Neural progenitor cell (in vitro differentiated cells): Measurements from ENCODE around the gene TDRKH. TPM values are rescaled to one million over a fixed set of nuclear protein-coding genes. Genes with fewer than 3 reads are reported as not detected.

ENCODE experiments used
- DNase-seq: peaks from one replicate; pipeline ENCODE4 v3.0.0-alpha.2; 2016; ENCODE audit warnings: low spot score
- H2AFZ ChIP-seq: fragments of 200-600 bp; sonication (generic); replicated peaks from 2 replicates; pipeline ENCODE4 v1.6.1; 2016; ENCODE audit warnings: antibody characterized with exemption
- H3F3A ChIP-seq: fragments of 200-600 bp; sonication (generic); 2 replicates; pipeline ENCODE4 v1.6.1; 2016; ENCODE audit warnings: antibody characterized with exemption, low read depth
- H3K27ac ChIP-seq: fragments of 200-600 bp; sonication (generic); 2 replicates; pipeline ENCODE4 v1.5.1; 2016; ENCODE audit warnings: mild to moderate bottlenecking
- H3K27me3 ChIP-seq: fragments of 200-600 bp; sonication (generic); 2 replicates; pipeline ENCODE4 v1.6.1; 2016; ENCODE audit warnings: mild to moderate bottlenecking, moderate library complexity
- H3K36me3 ChIP-seq: fragments of 200-600 bp; sonication (generic); 2 replicates; pipeline ENCODE4 v1.5.1; 2016
- H3K4me1 ChIP-seq: fragments of 200-600 bp; sonication (generic); 2 replicates; pipeline ENCODE4 v1.6.1; 2016; ENCODE audit warnings: mixed run types
- H3K4me2 ChIP-seq: fragments of 200-600 bp; sonication (generic); 2 replicates; pipeline ENCODE4 v1.6.1; 2016
- H3K4me3 ChIP-seq: fragments of 200-600 bp; sonication (generic); 2 replicates; pipeline ENCODE4 v1.5.1; 2016
- H3K79me2 ChIP-seq: fragments of 200-600 bp; sonication (generic); 2 replicates; pipeline ENCODE4 v1.6.1; 2016; ENCODE audit warnings: low read depth
- H3K9ac ChIP-seq: fragments of 200-600 bp; sonication (generic); 2 replicates; pipeline ENCODE4 v1.6.1; 2016
- H3K9me3 ChIP-seq: fragments of 200-600 bp; sonication (generic); 2 replicates; pipeline ENCODE4 v1.5.1; 2016; ENCODE audit warnings: low read depth
- H4K20me1 ChIP-seq: fragments of 200-600 bp; sonication (generic); 2 replicates; pipeline ENCODE4 v1.6.1; 2016; ENCODE audit warnings: low read depth
- H3K27ac Mint-ChIP-seq: 3 replicates; pipeline ENCODE4 v1.8.0; 2021; ENCODE audit warnings: mixed read lengths
- H3K27me3 Mint-ChIP-seq: 2 replicates; pipeline ENCODE4 v1.8.0; 2022; ENCODE audit warnings: low read depth, mild to moderate bottlenecking, inconsistent platforms, moderate library complexity, mixed read lengths; ENCODE audit not compliant: insufficient read depth
- H3K36me3 Mint-ChIP-seq: 3 replicates; pipeline ENCODE4 v1.8.0; 2021; ENCODE audit warnings: mixed read lengths
- H3K4me1 Mint-ChIP-seq: 3 replicates; pipeline ENCODE4 v1.8.0; 2021; ENCODE audit warnings: mixed read lengths
- H3K4me3 Mint-ChIP-seq: 3 replicates; pipeline ENCODE4 v1.8.0; 2021; ENCODE audit warnings: mild to moderate bottlenecking, moderate library complexity, mixed read lengths
- H3K9me3 Mint-ChIP-seq: 3 replicates; pipeline ENCODE4 v1.8.0; 2020; ENCODE audit warnings: mixed read lengths
- CTCF ChIP-seq: fragments of 200-600 bp; sonication (generic); IDR thresholded peaks from 2 replicates; pipeline ENCODE4 v1.5.1; 2017; ENCODE audit warnings: antibody characterized with exemption, mild to moderate bottlenecking
- EZH2 ChIP-seq: fragments of 200-600 bp; sonication (generic); IDR thresholded peaks from 2 replicates; pipeline ENCODE4 v1.6.1; 2017; ENCODE audit warnings: antibody characterized with exemption, mild to moderate bottlenecking, moderate library complexity
- EZH2phosphoT487 ChIP-seq: fragments of 200-600 bp; sonication (generic); IDR thresholded peaks from 2 replicates; pipeline ENCODE4 v1.6.1; 2017; ENCODE audit warnings: antibody characterized with exemption
- total RNA-seq: library from RNA; depleted of rRNA; stranded (reverse); fragments of >200 nt; gene quantifications from 2 replicates; pipeline ENCODE4 v1.2.3, GENCODE V29; 2015; ENCODE audit warnings: low replicate concordance

The TDRKH gene
- total RNA-seq, 1 donor from 2014 or later: 26.3 TPM

GRCh38 chr1:151801310-151801820 lies 11.1 kb upstream of the TDRKH start:
- H3K36me3 Mint-ChIP-seq: no peaks in the 10 kb centered on the region
- TF ChIP-seq EZH2phosphoT487: no peak
- TF ChIP-seq CTCF: no peak
- TF ChIP-seq EZH2: no peak
- peaks cover 8% of the 10 kb centered on the region for H3K27me3 Mint-ChIP-seq
- Histone ChIP-seq H3K27me3 (no peaks in the 10 kb centered on the region), H3K9ac (no peak overlapping the region), H3F3A (peaks cover 10% of the 10 kb centered on the region), H3K79me2 (no peaks in the 10 kb centered on the region), H3K36me3 (no peaks in the 10 kb centered on the region), H2AFZ (no peak overlapping the region), H4K20me1 (no peaks in the 10 kb centered on the region), H3K4me3 (no peak overlapping the region), H3K4me1 (peaks cover 10% of the 10 kb centered on the region), H3K4me2 (no peak overlapping the region), H3K9me3 (no peaks in the 10 kb centered on the region), H3K27ac (no peak overlapping the region)
- no peak overlapping the region for H3K27ac Mint-ChIP-seq
- H3K4me1 Mint-ChIP-seq: peaks cover 15% of the 10 kb centered on the region
- DNase-seq: no peak
- H3K4me3 Mint-ChIP-seq: no peak overlapping the region
- no peaks in the 10 kb centered on the region for H3K9me3 Mint-ChIP-seq

DNA sequence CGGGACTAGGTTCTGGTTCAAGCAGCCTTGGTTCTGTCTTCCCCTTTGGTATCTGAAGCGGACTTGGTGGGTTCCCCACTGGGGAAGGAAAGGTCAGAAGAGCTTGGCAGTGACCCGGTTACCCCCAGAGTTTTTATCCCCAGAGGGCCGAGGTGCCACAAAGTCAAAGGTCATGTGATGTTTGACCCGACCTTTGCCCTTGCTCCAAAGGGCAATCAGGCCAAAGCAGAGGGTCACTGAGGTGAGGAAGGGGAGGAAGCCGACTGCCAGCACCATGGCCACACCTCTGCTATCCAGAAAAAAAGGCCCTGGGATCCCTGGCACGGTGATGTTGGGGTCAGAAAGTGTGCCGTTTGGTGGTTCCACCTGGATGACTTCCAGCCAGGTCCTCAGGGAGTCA lies 10.5 kb upstream of the TDRKH start:
- no peak overlapping the region for H3K4me3 Mint-ChIP-seq
- no peak for DNase-seq
- no peak overlapping the region for H3K27ac Mint-ChIP-seq
- Histone ChIP-seq H3K9me3 (no peaks in the 10 kb centered on the region), H3K79me2 (no peaks in the 10 kb centered on the region), H3K27me3 (no peaks in the 10 kb centered on the region), H3K4me2 (no peak overlapping the region), H3K4me1 (peaks cover 10% of the 10 kb centered on the region), H3K27ac (no peak overlapping the region), H3K9ac (no peak overlapping the region), H3K36me3 (no peaks in the 10 kb centered on the region), H4K20me1 (no peaks in the 10 kb centered on the region), H3K4me3 (no peak overlapping the region), H2AFZ (no peak overlapping the region), H3F3A (peaks cover 10% of the 10 kb centered on the region)
- no peaks in the 10 kb centered on the region for H3K9me3 Mint-ChIP-seq
- H3K4me1 Mint-ChIP-seq: peaks cover 15% of the 10 kb centered on the region
- H3K36me3 Mint-ChIP-seq: no peaks in the 10 kb centered on the region
- TF ChIP-seq CTCF: no peak
- no peak for TF ChIP-seq EZH2
- TF ChIP-seq EZH2phosphoT487: no peak
- H3K27me3 Mint-ChIP-seq: peaks cover 11% of the 10 kb centered on the region

DNA sequence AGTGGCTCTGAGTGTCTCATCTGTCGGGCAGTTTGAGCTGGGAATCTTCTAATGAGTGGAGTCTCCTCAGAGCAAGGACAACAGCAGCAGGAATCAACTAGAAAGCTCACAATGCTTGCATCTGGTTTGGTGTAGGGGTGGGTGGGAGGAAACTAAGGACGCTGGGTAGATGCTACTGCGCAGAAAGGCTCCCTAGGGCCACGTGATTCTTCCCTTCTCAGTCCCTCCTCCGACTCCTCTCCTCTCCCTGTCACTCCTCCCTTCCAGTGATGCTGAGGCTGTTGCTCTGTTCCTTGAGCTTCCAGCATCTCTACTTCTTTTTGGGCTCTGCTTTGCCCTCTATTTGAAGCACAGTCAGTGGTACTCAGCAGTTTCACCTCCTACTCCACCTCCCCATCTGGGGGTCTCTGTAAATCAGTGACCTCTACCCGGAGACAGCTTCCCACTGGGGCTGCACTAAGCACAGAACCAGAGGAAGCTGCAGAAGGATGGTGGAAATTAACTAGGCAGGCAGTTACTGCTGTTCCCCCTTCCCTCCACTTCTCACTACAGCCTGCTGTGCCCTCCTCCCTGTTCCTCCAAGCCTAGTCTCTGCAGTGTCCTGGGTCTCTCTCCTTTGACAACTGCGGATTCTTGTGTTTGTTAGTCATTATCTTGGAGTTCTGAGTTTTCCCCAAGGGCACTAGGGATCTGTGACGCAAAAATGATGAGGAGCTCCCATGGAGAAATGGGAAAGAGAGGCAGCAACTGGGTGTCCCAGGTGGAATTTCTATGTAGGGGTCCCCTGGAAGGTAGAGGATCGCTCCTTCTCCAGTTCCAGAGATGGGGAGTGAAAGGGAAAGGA lies 9.1 kb upstream of the TDRKH start:
- H3K27ac ChIP-seq: no peak overlapping the region
- Mint-ChIP-seq H3K4me3 (no peak overlapping the region), H3K27ac (peak overlapping the region; percentile 33), H3K4me1 (peaks cover 15% of the 10 kb centered on the region), H3K36me3 (no peaks in the 10 kb centered on the region), H3K27me3 (peaks cover 11% of the 10 kb centered on the region), H3K9me3 (no peaks in the 10 kb centered on the region)
- TF ChIP-seq EZH2phosphoT487 (no peak), CTCF (no peak), EZH2 (no peak)
- peaks cover 10% of the 10 kb centered on the region for H3K4me1 ChIP-seq
- H3K36me3 ChIP-seq: no peaks in the 10 kb centered on the region
- no peaks in the 10 kb centered on the region for H3K9me3 ChIP-seq
- H4K20me1 ChIP-seq: no peaks in the 10 kb centered on the region
- peak; percentile 27 for DNase-seq
- no peaks in the 10 kb centered on the region for H3K79me2 ChIP-seq
- H2AFZ ChIP-seq: peak overlapping the region; percentile 63
- no peak overlapping the region for H3K4me3 ChIP-seq
- peak overlapping the region; percentile 54 for H3K4me2 ChIP-seq
- peaks cover 10% of the 10 kb centered on the region for H3F3A ChIP-seq
- H3K27me3 ChIP-seq: no peaks in the 10 kb centered on the region
- peak overlapping the region; percentile 32 for H3K9ac ChIP-seq
